ENCODE measurements around the gene MYOZ3.

- TF ChIP-seq CTCF (conservative IDR thresholded peaks at IDR 0.05; ENCODE audit: low read length) (no peak), EZH2phosphoT487 (IDR thresholded peaks at IDR 0.05; ENCODE audit: borderline replicate concordance, low read depth, low read length) (no peak)
These were observed 14.0 kb downstream of the MYOZ3 start for GRCh38 chr5:150675069-150675468.
